ENCODE results near the gene RAPGEF6. TPM values are rescaled to one million over a fixed set of nuclear protein-coding genes. Genes with fewer than 3 reads are reported as not detected.

The RAPGEF6 gene
- total RNA-seq, 3 donors from 2014 or later (not counting 1 experiment from before 2014, with no cell fraction given), result 30.1 to 61.0 (median 42.1) TPM

- H3K4me1 Mint-ChIP-seq, result peaks cover 67 to 82% of the 10 kb centered on the region in 2 donors
- no peaks in the 10 kb centered on the region for H3K9me3 ChIP-seq (ENCODE audit: control insufficient read depth, insufficient read depth, low read length)
- H3K36me3 Mint-ChIP-seq, result no peaks in the 10 kb centered on the region
- no peak overlapping the region for H3K4me3 ChIP-seq (ENCODE audit: low read length)
- no peak overlapping the region for H3K4me3 Mint-ChIP-seq
- H3K27me3 Mint-ChIP-seq (ENCODE audit: low read depth in 2 of 2), result no peaks in the 10 kb centered on the region
- TF ChIP-seq CTCF (IDR thresholded peaks at IDR 0.05), result no peak
- 90% methylated on average over 4 of the region's 8 CpGs for WGBS (ENCODE audit: insufficient coverage)
- peaks cover 4% of the 10 kb centered on the region for H3K4me1 ChIP-seq (ENCODE audit: control insufficient read depth, insufficient read depth, low read length)
- H3K36me3 ChIP-seq (ENCODE audit: control insufficient read depth, insufficient read depth, low read length), result peaks cover 6% of the 10 kb centered on the region
- no peak for DNase-seq
- H3K27ac Mint-ChIP-seq, result peak overlapping the region; percentile 36 to 72
- no peak overlapping the region for H3K27ac ChIP-seq (ENCODE audit: low read length)
- no peak for ATAC-seq
- no peaks in the 10 kb centered on the region for H3K27me3 ChIP-seq (ENCODE audit: control insufficient read depth, insufficient read depth, low read length)
- no peaks in the 10 kb centered on the region for H3K9me3 Mint-ChIP-seq
- intact Hi-C loops (cut with micrococcal nuclease), result no loop called here
These were observed 15.9 kb downstream of the RAPGEF6 start for GRCh38 chr5:131619102-131619501.

DNA sequence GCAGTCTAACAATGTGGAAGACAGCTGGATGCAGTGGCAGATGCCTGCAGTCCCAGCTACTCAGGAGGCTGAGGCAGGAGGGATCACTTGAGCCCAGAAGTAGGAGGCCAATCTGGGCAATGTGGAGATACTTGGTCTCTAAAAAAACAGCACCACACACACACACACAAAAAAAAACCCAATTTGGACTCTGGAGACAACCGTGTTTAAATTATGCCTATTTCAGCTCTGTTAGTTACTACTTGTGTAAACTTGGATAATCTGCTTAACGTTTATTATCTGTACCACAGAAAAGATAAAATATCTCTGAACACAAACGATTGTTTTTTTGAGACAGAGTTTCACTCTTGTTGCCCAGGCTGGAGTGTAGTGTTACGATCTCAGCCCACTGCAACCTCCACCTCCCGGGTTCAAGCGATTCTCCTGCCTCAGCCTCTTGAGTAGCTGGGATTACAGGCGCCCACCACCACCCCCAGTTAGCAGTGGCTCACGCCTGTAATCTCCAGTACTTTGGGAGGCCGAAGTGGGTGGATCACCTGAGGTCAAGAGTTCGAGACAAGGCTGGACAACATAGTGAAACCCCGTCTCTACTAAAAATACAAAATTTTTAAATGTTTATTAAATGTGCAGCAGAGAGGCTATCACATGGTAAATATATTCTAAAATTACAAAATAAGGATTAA is 17.7 kb downstream of the RAPGEF6 start:
- no peak for TF ChIP-seq CTCF (IDR thresholded peaks at IDR 0.05)
- WGBS (ENCODE audit: insufficient coverage), result 90% methylated on average over 9 of the region's 11 CpGs
- H3K27me3 Mint-ChIP-seq (ENCODE audit: low read depth in 2 of 2), result no peaks in the 10 kb centered on the region

DNA sequence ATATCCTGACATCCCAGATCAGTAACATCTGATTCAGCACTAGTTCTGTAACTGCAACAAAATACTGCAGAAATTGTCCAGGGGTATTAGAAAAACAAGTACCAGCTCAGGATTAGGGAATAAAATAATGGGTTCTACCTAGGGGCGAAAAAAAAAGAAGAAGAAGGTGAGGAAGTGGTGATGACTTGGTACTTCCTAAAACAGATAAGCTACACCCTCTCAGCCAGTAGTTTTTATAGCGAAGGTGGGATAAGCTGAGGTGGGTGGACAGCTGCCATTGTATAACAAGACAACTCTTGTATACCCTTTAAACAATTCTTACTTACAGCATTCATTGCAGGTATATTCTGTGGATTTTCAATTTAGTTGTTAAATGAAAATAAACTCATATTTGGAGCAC is 19.1 kb downstream of the RAPGEF6 start:
- no peak overlapping the region for H3K4me3 Mint-ChIP-seq
- peak overlapping the region in 1 of 2 donors; percentile 23 for H3K27ac Mint-ChIP-seq

More for the DNA sequence above, 17.7 kb downstream of the RAPGEF6 start:
- no peak for DNase-seq
- Mint-ChIP-seq H3K27ac (no peak overlapping the region), H3K36me3 (no peaks in the 10 kb centered on the region), H3K9me3 (no peaks in the 10 kb centered on the region), H3K4me1 (peaks cover 68 to 71% of the 10 kb centered on the region in 2 donors), H3K4me3 (no peak overlapping the region)
- Histone ChIP-seq H3K4me3 (ENCODE audit: low read length) (no peak overlapping the region), H3K9me3 (ENCODE audit: control insufficient read depth, insufficient read depth, low read length) (no peaks in the 10 kb centered on the region), H3K4me1 (ENCODE audit: control insufficient read depth, insufficient read depth, low read length) (peaks cover 4% of the 10 kb centered on the region), H3K36me3 (ENCODE audit: control insufficient read depth, insufficient read depth, low read length) (peaks cover 2% of the 10 kb centered on the region), H3K27me3 (ENCODE audit: control insufficient read depth, insufficient read depth, low read length) (no peaks in the 10 kb centered on the region), H3K27ac (ENCODE audit: low read length) (no peak overlapping the region)
- ATAC-seq, result no peak
- intact Hi-C loops (cut with micrococcal nuclease), result no loop called here

More for the DNA sequence above, 19.1 kb downstream of the RAPGEF6 start:
- H3K9me3 ChIP-seq (ENCODE audit: control insufficient read depth, insufficient read depth, low read length), result no peaks in the 10 kb centered on the region
- no peaks in the 10 kb centered on the region for H3K36me3 ChIP-seq (ENCODE audit: control insufficient read depth, insufficient read depth, low read length)
- H3K9me3 Mint-ChIP-seq, result no peaks in the 10 kb centered on the region
- peaks cover 58 to 61% of the 10 kb centered on the region in 2 donors for H3K4me1 Mint-ChIP-seq
- no peak overlapping the region for H3K27ac ChIP-seq (ENCODE audit: low read length)
- no peaks in the 10 kb centered on the region for H3K27me3 ChIP-seq (ENCODE audit: control insufficient read depth, insufficient read depth, low read length)
- peaks cover 4% of the 10 kb centered on the region for H3K4me1 ChIP-seq (ENCODE audit: control insufficient read depth, insufficient read depth, low read length)
- no peak for DNase-seq
- H3K4me3 ChIP-seq (ENCODE audit: low read length), result no peak overlapping the region
- ATAC-seq, result peak in 1 of 3 donors; percentile 55
- WGBS (ENCODE audit: insufficient coverage), result 57% methylated on average over 1 of the region's 2 CpGs
- TF ChIP-seq CTCF (IDR thresholded peaks at IDR 0.05), result no peak
- H3K36me3 Mint-ChIP-seq, result no peaks in the 10 kb centered on the region
- intact Hi-C loops (cut with micrococcal nuclease), result no loop called here
- H3K27me3 Mint-ChIP-seq (ENCODE audit: low read depth in 2 of 2), result no peaks in the 10 kb centered on the region
